ENCODE results near the gene POLR3C.

Gene POLR3C

GRCh38 chr1:145847827-145848226 lies 23.8 kb downstream of the POLR3C start:
- no peak overlapping the region for H3K9ac ChIP-seq (ENCODE audit: low read depth, low read length)
- H3K4me3 ChIP-seq (ENCODE audit: low read depth in 1 of 2, low read length in 2 of 2): no peak overlapping the region
- H2AFZ ChIP-seq (ENCODE audit: low read depth, low read length): no peak overlapping the region
- H3K27me3 ChIP-seq (ENCODE audit: insufficient read depth, low read length, poor library complexity): no peaks in the 10 kb centered on the region
- no peaks in the 10 kb centered on the region for H4K20me1 ChIP-seq (ENCODE audit: insufficient read depth, low read length)
- no peak for DNase-seq
- H3K27ac ChIP-seq (ENCODE audit: low read length): no peak overlapping the region
- no peak overlapping the region for H3K4me2 ChIP-seq (ENCODE audit: insufficient read depth, low read length)
- H3K4me1 ChIP-seq (ENCODE audit: insufficient read depth, low read length): peaks cover 20% of the 10 kb centered on the region
- H3K79me2 ChIP-seq (ENCODE audit: insufficient read depth, low read length): no peaks in the 10 kb centered on the region
- no peak for ATAC-seq (ENCODE audit: insufficient read depth, low read depth)
- H3K36me3 ChIP-seq (ENCODE audit: insufficient read depth, low read length): peaks cover 50% of the 10 kb centered on the region
- no peaks in the 10 kb centered on the region for H3K9me3 ChIP-seq (ENCODE audit: insufficient read depth, low read length, severe bottlenecking)
- TF ChIP-seq CTCF (IDR thresholded peaks at IDR 0.05; ENCODE audit: borderline replicate concordance, extremely low read depth, low read length, poor library complexity, severe bottlenecking) (no peak), EZH2 (IDR thresholded peaks at IDR 0.05; ENCODE audit: borderline replicate concordance, low read depth, low read length, severe bottlenecking) (no peak)

GRCh38 chr1:145849356-145850160 lies 25.6 kb downstream of the POLR3C start:
- H3K4me1 ChIP-seq (ENCODE audit: insufficient read depth, low read length): peaks cover 19% of the 10 kb centered on the region
- H3K9me3 ChIP-seq (ENCODE audit: insufficient read depth, low read length, severe bottlenecking): no peaks in the 10 kb centered on the region
- H3K27ac ChIP-seq (ENCODE audit: low read length): no peak overlapping the region
- peaks cover 58% of the 10 kb centered on the region for H3K36me3 ChIP-seq (ENCODE audit: insufficient read depth, low read length)
- H3K27me3 ChIP-seq (ENCODE audit: insufficient read depth, low read length, poor library complexity): no peaks in the 10 kb centered on the region
- no peak overlapping the region for H3K4me3 ChIP-seq (ENCODE audit: low read depth in 1 of 2, low read length in 2 of 2)
- no peak for ATAC-seq (ENCODE audit: insufficient read depth, low read depth)
- H3K9ac ChIP-seq (ENCODE audit: low read depth, low read length): no peak overlapping the region
- H2AFZ ChIP-seq (ENCODE audit: low read depth, low read length): no peak overlapping the region
- no peak overlapping the region for H3K4me2 ChIP-seq (ENCODE audit: insufficient read depth, low read length)
- DNase-seq: no peak
- H3K79me2 ChIP-seq (ENCODE audit: insufficient read depth, low read length): no peaks in the 10 kb centered on the region
- H4K20me1 ChIP-seq (ENCODE audit: insufficient read depth, low read length): no peaks in the 10 kb centered on the region
- TF ChIP-seq CTCF (IDR thresholded peaks at IDR 0.05; ENCODE audit: borderline replicate concordance, extremely low read depth, low read length, poor library complexity, severe bottlenecking) (peak; percentile 49), EZH2 (IDR thresholded peaks at IDR 0.05; ENCODE audit: borderline replicate concordance, low read depth, low read length, severe bottlenecking) (no peak)

GRCh38 chr1:145855426-145855948 lies 31.5 kb downstream of the POLR3C start:
- Histone ChIP-seq H3K27ac (ENCODE audit: low read length) (no peak overlapping the region), H3K4me2 (ENCODE audit: insufficient read depth, low read length) (no peak overlapping the region), H4K20me1 (ENCODE audit: insufficient read depth, low read length) (no peaks in the 10 kb centered on the region; the same call in 1 of the 2 replicates), H2AFZ (ENCODE audit: low read depth, low read length) (no peak overlapping the region), H3K4me3 (ENCODE audit: low read depth in 1 of 2, low read length in 2 of 2) (no peak overlapping the region), H3K79me2 (ENCODE audit: insufficient read depth, low read length) (peaks cover 7% of the 10 kb centered on the region), H3K9ac (ENCODE audit: low read depth, low read length) (no peak overlapping the region), H3K27me3 (ENCODE audit: insufficient read depth, low read length, poor library complexity) (no peaks in the 10 kb centered on the region), H3K9me3 (ENCODE audit: insufficient read depth, low read length, severe bottlenecking) (no peaks in the 10 kb centered on the region), H3K4me1 (ENCODE audit: insufficient read depth, low read length) (peaks cover 18% of the 10 kb centered on the region), H3K36me3 (ENCODE audit: insufficient read depth, low read length) (peaks cover 51% of the 10 kb centered on the region)
- DNase-seq (no peak), ATAC-seq (ENCODE audit: insufficient read depth, low read depth) (no peak)
- TF ChIP-seq EZH2 (IDR thresholded peaks at IDR 0.05; ENCODE audit: borderline replicate concordance, low read depth, low read length, severe bottlenecking) (no peak), CTCF (IDR thresholded peaks at IDR 0.05; ENCODE audit: borderline replicate concordance, extremely low read depth, low read length, poor library complexity, severe bottlenecking) (no peak)

Data from DND-41 (cell line).